Stimulated activated CD8-positive, alpha-beta memory T cell treated with anti-CD3 and anti-CD28 coated beads, Interleukin-2, amount 100 ng/mL, for 48 hours (primary cell): ENCODE measurements around the gene ZNF385C.
A peak's percentile ranks its signal among the peaks of the same experiment; 100 is the strongest.

Experiments used
- DNase-seq, 2 donors: peaks; one replicate each; pipeline ENCODE4 v3.0.0-alpha.2; 2020; ENCODE audit warnings: low read depth in 2 of 2

ZNF385C gene

GRCh38 chr17:42107597-42108576, 9.6 kb upstream of the ZNF385C start:
- peak; percentile 92 to 94 for DNase-seq

- no peak for DNase-seq
Observed at GRCh38 chr17:42107124-42107523, 8.9 kb upstream of the ZNF385C start.

- no peak for DNase-seq
Observed at GRCh38 chr17:42106009-42106408, 7.7 kb upstream of the ZNF385C start.

GRCh38 chr17:42104264-42104663, 6.0 kb upstream of the ZNF385C start:
- DNase-seq: no peak

- no peak for DNase-seq
Observed at GRCh38 chr17:42103221-42103954, 5.1 kb upstream of the ZNF385C start.

- peak; percentile 72 to 79 for DNase-seq
Observed at GRCh38 chr17:42101513-42102292, 3.4 kb upstream of the ZNF385C start.

GRCh38 chr17:42098730-42099399, 592 bp upstream of the ZNF385C start:
- no peak for DNase-seq

GRCh38 chr17:42096360-42097111, 1.7 kb downstream of the ZNF385C start:
- no peak for DNase-seq

- DNase-seq: no peak
Observed at GRCh38 chr17:42094375-42095069, 3.8 kb downstream of the ZNF385C start.

GRCh38 chr17:42092939-42093338, 5.3 kb downstream of the ZNF385C start:
- DNase-seq: no peak

GRCh38 chr17:42090964-42091790, 7.1 kb downstream of the ZNF385C start:
- no peak for DNase-seq

GRCh38 chr17:42088736-42089135, 9.5 kb downstream of the ZNF385C start:
- no peak for DNase-seq

GRCh38 chr17:42087736-42088705, 10.3 kb downstream of the ZNF385C start:
- no peak for DNase-seq

GRCh38 chr17:42087042-42087701, 11.1 kb downstream of the ZNF385C start:
- DNase-seq: no peak

GRCh38 chr17:42081516-42082129, 16.6 kb downstream of the ZNF385C start:
- DNase-seq: no peak

GRCh38 chr17:42079541-42079940, 18.7 kb downstream of the ZNF385C start:
- no peak for DNase-seq
